PC-9 (cell line): Measurements from ENCODE around the gene SH3PXD2B. TPM values are rescaled to one million over a fixed set of nuclear protein-coding genes. Genes with fewer than 3 reads are reported as not detected.

ENCODE experiments used
- BruUV-seq: library from RNA; stranded (reverse); fragments of 400-500 nt; replicated peaks from 2 replicates; lab custom pipeline; 2021; lab: Mats Ljungman, UMichigan
- CTCF ChIA-PET: fragments of 300-600 bp; sonication (Branson Sonifier 250); formaldehyde crosslinking; loops from one replicate; lab custom pipeline; 2022; ENCODE audit warnings: antibody characterized with exemption; lab: Charles Lee
- POLR2A ChIA-PET: fragments of 300-600 bp; sonication (Branson Sonifier 250); formaldehyde crosslinking; loops from one replicate; lab custom pipeline; 2022; ENCODE audit warnings: antibody characterized with exemption; ENCODE audit not compliant: unreplicated experiment; lab: Charles Lee
- DNase-seq, 2 experiments: peaks; one replicate each; pipeline versions ENCODE4 v3.0.0 to v3.0.0-alpha.2; 2015 to 2022; ENCODE audit warnings: mixed read lengths in 1 of 2
- H2AFZ ChIP-seq: fragments of 200-600 bp; sonication (generic); 2 replicates; pipeline ENCODE4 v1.8.1; 2017; ENCODE audit warnings: antibody characterized with exemption
- H3F3A ChIP-seq: fragments of 200-600 bp; sonication (generic); 2 replicates; pipeline ENCODE4 v1.8.1; 2017; ENCODE audit warnings: antibody characterized with exemption, mild to moderate bottlenecking, low read depth; ENCODE audit not compliant: insufficient read depth
- H3K27ac ChIP-seq: fragments of 200-600 bp; sonication (generic); 2 replicates; pipeline ENCODE4 v1.6.1; 2016; ENCODE audit warnings: mixed run types
- H3K27me3 ChIP-seq: fragments of 200-600 bp; sonication (generic); 2 replicates; pipeline ENCODE4 v1.6.1; 2016; ENCODE audit warnings: low read depth, mixed run types; ENCODE audit not compliant: insufficient read depth
- H3K36me3 ChIP-seq: fragments of 200-600 bp; sonication (generic); 2 replicates; pipeline ENCODE4 v1.6.1; 2016; ENCODE audit warnings: low read depth, mixed run types
- H3K4me1 ChIP-seq: fragments of 200-600 bp; sonication (generic); replicated peaks from 2 replicates; pipeline ENCODE4 v1.6.1; 2016; ENCODE audit warnings: mixed run types; ENCODE audit not compliant: insufficient read depth
- H3K4me2 ChIP-seq: fragments of 200-600 bp; sonication (generic); 2 replicates; pipeline ENCODE4 v1.6.1; 2017; ENCODE audit warnings: mixed run types
- H3K4me3 ChIP-seq: fragments of 200-600 bp; sonication (generic); 2 replicates; pipeline ENCODE4 v1.6.1; 2016; ENCODE audit warnings: mixed run types
- H3K79me2 ChIP-seq: fragments of 200-600 bp; sonication (generic); 2 replicates; pipeline ENCODE4 v1.6.1; 2017; ENCODE audit warnings: low read depth, mixed run types
- H3K9me2 ChIP-seq: fragments of 200-600 bp; sonication (generic); 2 replicates; pipeline ENCODE4 v1.8.1; 2017; ENCODE audit warnings: mild to moderate bottlenecking; ENCODE audit not compliant: insufficient read depth
- H3K9me3 ChIP-seq: fragments of 200-600 bp; sonication (generic); 2 replicates; pipeline ENCODE4 v1.8.1; 2016; ENCODE audit warnings: low read depth; ENCODE audit not compliant: insufficient read depth
- H4K20me1 ChIP-seq: fragments of 200-600 bp; sonication (generic); 2 replicates; pipeline ENCODE4 v1.8.1; 2017; ENCODE audit not compliant: insufficient read depth
- CTCF ChIP-seq: fragments of 200-600 bp; sonication (generic); conservative IDR thresholded peaks from 2 replicates; pipeline ENCODE4 v1.6.1; 2017; ENCODE audit warnings: mixed run types, antibody characterized with exemption, mild to moderate bottlenecking, moderate library complexity
- EZH2 ChIP-seq: fragments of 200-600 bp; sonication (generic); IDR thresholded peaks from 2 replicates; pipeline ENCODE4 v1.8.0; 2017; ENCODE audit warnings: antibody characterized with exemption, low read depth
- intact Hi-C: fragments of 100-400 bp; cut with micrococcal nuclease; formaldehyde crosslinking; loops from one replicate; pipeline ENCODE4 v1.10.0; 2022; ENCODE audit not compliant: unreplicated experiment
- total RNA-seq: library from RNA; stranded (reverse); gene quantifications from 2 replicates; pipeline ENCODE4 v1.2.3, GENCODE V29; 2021

SH3PXD2B gene
- total RNA-seq, 1 experiment from 2014 or later, result 29.3 TPM

GRCh38 chr5:172451771-172452197, 2.5 kb downstream of the SH3PXD2B start:
- H2AFZ ChIP-seq, result no peak overlapping the region
- H3K4me1 ChIP-seq, result peaks cover 18% of the 10 kb centered on the region
- H3K9me2 ChIP-seq, result no peaks in the 10 kb centered on the region
- no peaks in the 10 kb centered on the region for H3K79me2 ChIP-seq
- no peak overlapping the region for H3K27ac ChIP-seq
- 0 out of 2 replicates have a peak, but pooled peaks cover 4% of the 10 kb centered on the region for H4K20me1 ChIP-seq
- no TSS peak for BruUV-seq
- peak in 1 of 2 experiments; percentile 69 for DNase-seq
- H3K4me3 ChIP-seq, result no peak overlapping the region
- no peak for TF ChIP-seq CTCF
- no peak for TF ChIP-seq EZH2
- no peaks in the 10 kb centered on the region for H3K27me3 ChIP-seq
- POLR2A ChIA-PET, result interaction anchor here (0.6 to 1.0 kb wide), 2 partner anchors 148 to 217 kb away, joined by 3 read pairs; no protein-coding TSS in a partner anchor
- no peaks in the 10 kb centered on the region for H3K36me3 ChIP-seq
- H3K9me3 ChIP-seq, result no peaks in the 10 kb centered on the region
- 0 out of 2 replicates have a peak overlapping the region, but pooled peaks have one; percentile 12 for H3K4me2 ChIP-seq
- peaks cover 9% of the 10 kb centered on the region; the same call in 1 of the 2 replicates for H3F3A ChIP-seq
- CTCF ChIA-PET, result interaction anchor here (0.6 to 1.0 kb wide), 3 partner anchors 14 to 119 kb away, joined by 3 to 5 read pairs (median 3); no protein-coding TSS in a partner anchor
- intact Hi-C loops, result loop anchor here (2.0 to 5.0 kb wide), 6 partner anchors 39 to 539 kb away; partner anchors contain the start of genes STK10 and UBTD2

GRCh38 chr5:172450861-172451695, 3.2 kb downstream of the SH3PXD2B start:
- ChIA-PET CTCF (interaction anchor here (0.6 to 1.0 kb wide), 4 partner anchors 12 to 118 kb away, joined by 3 to 5 read pairs (median 3); no protein-coding TSS in a partner anchor), POLR2A (interaction anchor here (0.6 to 1.0 kb wide), 2 partner anchors 148 to 216 kb away, joined by 3 read pairs; no protein-coding TSS in a partner anchor)
- 0 out of 2 replicates have a peak, but pooled peaks cover 4% of the 10 kb centered on the region for H4K20me1 ChIP-seq

More at GRCh38 chr5:172450861-172451695, 3.2 kb downstream of the SH3PXD2B start:
- H3K27me3 ChIP-seq, result no peaks in the 10 kb centered on the region
- intact Hi-C loops, result loop anchor here (5.0 kb wide), 3 partner anchors 89 to 264 kb away; partner anchors contain the start of gene STK10
- 0 out of 2 replicates have a peak overlapping the region, but pooled peaks have one; percentile 12 for H3K4me2 ChIP-seq
- no peaks in the 10 kb centered on the region for H3K36me3 ChIP-seq
- no peaks in the 10 kb centered on the region for H3K79me2 ChIP-seq
- H3K4me3 ChIP-seq, result no peak overlapping the region
- no peaks in the 10 kb centered on the region for H3K9me3 ChIP-seq
- DNase-seq, result peak in 1 of 2 experiments; percentile 33
- no peak overlapping the region for H2AFZ ChIP-seq
- peaks cover 9% of the 10 kb centered on the region; the same call in 1 of the 2 replicates for H3F3A ChIP-seq
- no TSS peak for BruUV-seq
- H3K4me1 ChIP-seq, result peaks cover 18% of the 10 kb centered on the region
- no peaks in the 10 kb centered on the region for H3K9me2 ChIP-seq
- TF ChIP-seq EZH2 (no peak), CTCF (peak; percentile 82)
- no peak overlapping the region for H3K27ac ChIP-seq
